Amniotic epithelial cell (primary cell): ENCODE measurements around the gene KCNQ1OT1.

ENCODE experiments used
- DNase-seq: peaks from one replicate; pipeline ENCODE4 v3.0.0-alpha.2; 2010; ENCODE audit warnings: low read depth

KCNQ1OT1 gene

GRCh38 chr11:2570841-2571597 is 128.8 kb downstream of the KCNQ1OT1 start:
- DNase-seq: no peak

DNA sequence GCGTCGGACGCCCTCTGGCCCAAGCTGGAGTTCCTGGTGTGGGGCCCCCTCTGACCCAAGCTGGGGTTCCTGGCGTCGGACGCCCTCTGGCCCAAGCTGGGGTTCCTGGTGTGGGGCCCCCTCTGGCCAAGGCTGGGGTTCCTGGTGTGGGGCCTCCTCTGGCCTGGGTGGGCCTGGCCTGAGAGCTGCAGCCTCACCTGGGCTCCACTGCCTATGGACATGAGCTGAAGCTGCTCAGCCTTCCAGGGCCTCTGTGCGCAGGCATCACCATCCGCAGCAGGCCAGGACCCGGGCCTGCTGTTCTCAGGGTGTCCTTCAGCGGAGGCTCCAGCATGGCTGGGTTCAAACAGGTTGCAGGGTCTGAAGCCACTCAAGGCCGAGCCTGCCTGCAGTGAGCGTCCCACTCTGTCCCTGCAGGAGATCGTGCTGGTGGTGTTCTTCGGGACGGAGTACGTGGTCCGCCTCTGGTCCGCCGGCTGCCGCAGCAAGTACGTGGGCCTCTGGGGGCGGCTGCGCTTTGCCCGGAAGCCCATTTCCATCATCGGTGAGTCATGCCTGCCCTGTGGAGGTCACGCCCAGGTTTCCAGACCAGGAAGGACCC is 129.5 kb downstream of the KCNQ1OT1 start:
- no peak for DNase-seq

DNA sequence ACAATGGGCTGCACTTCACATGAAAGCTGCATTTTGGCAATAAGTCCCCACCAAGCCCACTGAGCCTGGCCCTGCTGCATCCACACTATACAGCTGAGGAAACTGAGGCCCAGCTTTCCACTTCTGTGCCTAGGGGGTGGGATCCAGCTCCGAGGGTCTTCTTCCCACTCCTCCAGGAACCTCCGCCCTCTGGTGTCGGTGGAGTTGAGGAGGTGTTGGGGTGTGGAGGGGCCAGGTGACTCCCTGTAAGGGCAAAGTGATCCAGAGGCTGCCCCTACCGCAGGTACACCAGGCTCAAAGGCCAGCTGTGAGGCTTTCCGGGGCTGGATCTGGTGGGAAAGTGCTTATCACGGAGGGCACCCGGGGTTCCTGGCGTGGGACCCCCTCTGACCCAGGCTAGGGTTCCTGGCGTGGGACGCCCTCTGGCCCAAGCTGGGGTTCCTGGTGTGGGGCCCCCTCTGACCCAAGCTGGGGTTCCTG is 130.0 kb downstream of the KCNQ1OT1 start:
- DNase-seq: no peak

- no peak for DNase-seq
Observed at GRCh38 chr11:2569321-2569721, 130.5 kb downstream of the KCNQ1OT1 start.

- DNase-seq: no peak
Observed at GRCh38 chr11:2567026-2567671, 132.6 kb downstream of the KCNQ1OT1 start.

- DNase-seq: no peak
Observed at GRCh38 chr11:2566223-2567025, 133.4 kb downstream of the KCNQ1OT1 start.

DNA sequence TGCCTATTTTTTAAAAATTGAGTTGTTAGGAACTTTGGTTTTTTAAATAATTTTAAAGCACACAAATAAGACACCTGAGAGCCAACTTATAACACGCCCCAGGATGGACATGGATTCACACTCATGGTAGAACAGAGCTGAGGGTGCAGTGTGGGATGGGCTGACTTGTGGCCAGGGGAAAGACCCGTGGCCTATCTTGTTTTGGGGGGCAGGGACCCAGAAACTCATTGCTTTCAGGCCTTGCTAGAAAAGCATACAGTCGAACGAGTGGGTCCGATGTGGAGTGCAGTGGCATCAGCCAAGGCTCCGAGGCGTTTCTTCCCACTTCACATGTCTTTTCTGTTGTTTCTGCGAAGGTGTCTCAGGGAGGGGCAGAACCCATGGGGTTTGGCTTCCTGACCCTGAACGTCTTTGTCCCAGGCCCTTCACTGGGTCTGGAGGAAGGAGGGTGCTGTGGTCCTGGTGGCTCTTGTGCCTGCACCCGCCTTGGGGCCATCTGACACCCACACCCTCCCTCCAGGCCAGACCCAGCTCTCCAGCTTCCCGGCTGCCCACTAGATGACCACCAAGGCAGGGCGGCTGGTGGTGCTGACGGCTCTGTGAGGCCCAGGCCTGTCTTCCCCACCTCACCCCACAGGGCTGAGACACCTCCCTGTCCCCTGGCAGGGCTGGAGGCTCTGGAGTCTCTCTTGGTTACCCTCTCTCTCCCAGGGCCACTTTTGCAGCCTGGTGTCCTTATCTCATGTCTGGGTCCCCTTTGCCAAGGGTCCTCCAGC is 134.2 kb downstream of the KCNQ1OT1 start:
- no peak for DNase-seq

DNA sequence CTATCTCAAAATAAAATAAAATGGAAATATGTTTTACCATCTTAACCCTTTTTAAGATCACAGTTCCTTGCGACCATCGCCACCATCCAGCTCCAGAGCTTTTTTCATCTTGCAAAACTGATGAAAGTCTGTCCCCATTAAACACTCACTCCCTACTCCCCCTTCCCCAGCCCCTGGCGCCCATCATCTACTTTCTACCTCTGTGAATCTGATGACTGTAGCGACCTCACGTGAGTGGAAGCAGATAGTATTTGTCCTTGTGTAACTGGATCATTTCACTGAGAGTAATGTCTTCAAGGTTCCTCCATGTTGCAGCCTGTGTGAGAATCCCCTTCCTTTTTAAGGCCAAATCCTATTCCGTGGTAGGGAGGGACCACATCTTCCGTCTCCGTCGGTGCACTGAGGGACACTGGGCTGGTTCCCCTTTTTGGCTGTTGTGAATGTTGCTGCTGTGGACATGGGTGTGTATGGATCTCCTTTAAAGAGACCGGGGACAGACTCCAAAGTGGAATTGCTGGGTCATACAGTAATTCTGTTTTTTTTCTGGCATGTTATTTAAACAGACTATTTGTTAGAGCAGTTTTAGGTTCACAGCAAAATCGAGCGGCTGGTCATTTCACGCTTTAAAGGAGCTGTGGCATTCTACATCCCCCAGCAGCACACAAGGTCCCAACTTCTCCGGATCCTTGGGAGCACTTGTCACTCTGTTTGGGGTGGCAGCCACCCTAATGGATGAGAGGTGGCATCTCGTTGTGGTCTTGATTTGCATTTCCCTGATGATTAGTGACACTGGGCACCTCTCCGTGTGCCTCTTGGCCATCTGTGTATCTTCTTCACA is 135.0 kb downstream of the KCNQ1OT1 start:
- no peak for DNase-seq

- DNase-seq: peak; percentile 24
Observed at GRCh38 chr11:2564008-2564530, 135.7 kb downstream of the KCNQ1OT1 start.

DNA sequence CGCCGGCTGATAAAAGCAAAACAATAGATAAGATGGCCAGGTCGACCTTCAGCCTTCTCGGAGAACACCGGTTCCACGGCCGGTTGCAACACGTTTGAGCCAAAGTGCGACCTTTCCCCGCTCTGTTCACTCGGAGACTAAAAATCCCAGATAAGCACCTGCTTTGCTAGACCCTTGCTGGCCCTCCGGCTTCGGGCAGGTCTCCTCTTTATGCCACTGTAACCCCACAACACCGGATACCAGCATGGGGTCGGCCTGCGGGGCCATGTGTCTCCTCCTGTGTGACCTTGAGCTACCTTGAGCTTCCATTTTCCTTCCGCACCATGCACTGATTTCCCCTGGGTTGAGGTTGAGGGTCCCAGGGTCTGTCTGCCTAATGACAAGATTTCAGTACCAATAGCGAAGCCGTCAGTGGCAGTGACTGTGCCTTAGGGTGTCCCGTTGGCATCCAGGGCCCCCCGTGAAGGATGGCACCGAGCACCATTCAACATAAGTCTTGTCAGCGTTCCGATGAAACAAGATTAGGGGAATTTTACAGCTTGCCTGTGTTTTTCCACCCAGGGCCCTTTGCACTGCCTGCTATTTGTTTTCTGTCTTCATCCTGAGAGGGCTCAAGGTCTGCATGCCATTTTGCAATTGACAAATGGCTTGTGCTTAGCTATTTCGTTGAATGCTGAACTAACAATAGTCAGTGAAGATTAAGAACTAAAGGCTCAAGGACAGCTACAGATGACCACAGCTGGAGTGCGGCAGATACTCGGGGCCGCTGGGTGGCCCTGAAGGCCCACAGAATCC is 136.4 kb downstream of the KCNQ1OT1 start:
- peak; percentile 3 for DNase-seq

DNA sequence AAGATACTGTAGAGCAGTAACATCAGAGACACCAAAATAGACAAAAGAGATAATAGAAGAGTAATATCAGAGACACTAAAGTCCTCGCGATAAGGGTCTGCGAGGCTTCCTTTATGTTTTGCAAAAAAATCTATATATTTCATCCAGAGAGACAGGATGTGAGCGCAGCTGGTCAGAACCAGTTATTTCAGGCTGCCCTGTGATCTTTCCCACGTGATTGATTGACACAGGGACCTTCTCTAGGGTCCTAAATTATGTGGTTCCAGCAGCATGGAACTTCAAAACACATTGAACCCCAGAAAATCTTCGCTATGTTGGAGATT is 136.9 kb downstream of the KCNQ1OT1 start:
- no peak for DNase-seq

GRCh38 chr11:2561696-2562581 is 137.9 kb downstream of the KCNQ1OT1 start:
- no peak for DNase-seq

DNA sequence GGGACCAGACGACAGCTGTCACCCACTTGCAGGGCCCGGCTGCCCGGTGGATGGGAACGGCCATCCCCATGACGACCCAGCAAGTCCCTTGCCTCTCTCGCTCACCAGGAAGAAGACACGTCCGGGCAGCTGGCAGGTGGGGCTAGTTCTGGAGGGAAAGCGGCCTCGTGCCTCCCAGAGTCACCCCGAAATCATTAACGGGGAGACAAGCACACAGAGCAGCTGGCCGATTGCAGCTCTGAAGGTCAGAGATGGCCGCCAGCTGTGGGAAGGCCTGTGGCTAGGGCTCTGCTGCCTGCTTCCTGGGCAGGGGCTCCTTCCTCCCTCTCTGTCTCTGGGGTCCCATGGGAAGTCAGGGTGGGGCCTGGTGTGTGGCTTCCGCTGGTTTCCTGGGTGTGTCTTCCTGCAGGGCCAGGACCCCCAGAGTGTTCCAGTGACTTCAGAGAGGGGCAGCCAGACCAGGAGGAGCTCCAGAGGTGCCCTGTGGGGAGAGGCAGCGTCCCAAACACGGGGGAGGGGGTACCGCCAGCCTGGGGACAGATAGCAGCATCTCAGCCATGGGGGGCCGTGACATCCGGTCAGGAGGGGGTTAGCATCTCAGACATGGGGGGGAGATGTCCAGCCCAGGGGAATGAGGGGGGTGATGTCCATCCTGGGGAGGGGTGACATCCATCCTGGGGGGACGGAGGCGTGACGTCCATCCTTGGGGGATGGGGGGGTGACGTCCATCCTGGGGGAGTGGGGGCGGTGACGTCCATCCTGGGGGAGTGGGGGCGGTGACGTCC is 140.1 kb downstream of the KCNQ1OT1 start:
- DNase-seq: no peak

DNA sequence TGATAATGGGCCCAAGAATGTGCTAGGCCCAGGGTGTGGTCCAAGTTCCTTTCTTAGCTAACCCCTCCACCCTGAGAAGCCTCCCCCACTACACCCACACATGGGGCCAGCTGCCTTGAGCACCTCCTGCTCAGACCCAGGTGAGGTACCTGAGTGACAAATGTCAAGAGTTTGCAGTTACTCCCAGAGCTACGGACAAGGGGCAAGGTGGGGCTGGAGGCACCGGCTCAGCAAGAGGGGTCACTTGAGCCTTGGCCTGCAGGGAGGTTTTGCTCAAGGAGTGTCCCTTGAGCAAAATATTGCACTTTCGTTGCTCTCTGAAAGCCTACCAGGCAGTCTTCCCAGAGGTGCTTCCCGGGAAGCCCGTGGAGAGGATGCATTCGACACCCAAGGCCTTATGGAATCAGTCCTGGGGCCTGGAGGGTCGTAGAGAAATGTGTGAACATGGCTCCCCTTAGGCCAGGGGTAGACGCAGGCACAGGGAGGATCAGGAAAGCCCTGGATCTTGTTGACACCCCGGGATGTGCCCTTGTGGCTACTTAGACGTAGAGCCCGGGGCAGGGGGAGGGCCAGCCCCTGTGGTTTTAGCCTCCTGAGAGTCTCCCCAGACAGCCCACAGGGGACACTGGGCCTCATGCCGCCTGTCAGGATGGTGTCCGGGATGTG is 140.8 kb downstream of the KCNQ1OT1 start:
- DNase-seq: no peak

DNA sequence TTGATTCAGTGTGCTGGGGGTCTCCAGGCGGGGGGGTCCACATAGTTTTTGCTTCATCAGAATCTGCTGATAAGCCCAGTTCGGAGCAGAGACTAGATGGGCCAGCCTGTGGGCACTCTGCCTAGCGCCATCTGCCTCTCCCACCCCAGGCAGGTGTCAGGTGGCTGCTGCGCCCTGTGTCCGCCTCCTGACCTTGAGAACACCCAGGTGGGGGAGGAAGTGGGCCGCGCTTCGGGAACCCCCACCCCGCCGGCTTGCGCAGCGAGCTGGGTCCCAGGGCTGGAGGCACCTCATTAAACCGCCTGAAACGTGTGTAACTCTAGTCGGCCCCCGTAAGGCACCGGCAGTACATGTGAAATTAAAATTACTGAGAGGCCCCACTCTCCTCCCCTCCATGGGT is 141.4 kb downstream of the KCNQ1OT1 start:
- DNase-seq: no peak
